ENCODE data around the gene THRB. TPM values are rescaled to one million over a fixed set of nuclear protein-coding genes. Genes with fewer than 3 reads are reported as not detected.
A peak's percentile ranks its signal among the peaks of the same experiment; 100 is the strongest.

THRB gene
- total RNA-seq, 6 donors from 2014 or later: 5.5 to 15.2 (median 12.0) TPM

DNA sequence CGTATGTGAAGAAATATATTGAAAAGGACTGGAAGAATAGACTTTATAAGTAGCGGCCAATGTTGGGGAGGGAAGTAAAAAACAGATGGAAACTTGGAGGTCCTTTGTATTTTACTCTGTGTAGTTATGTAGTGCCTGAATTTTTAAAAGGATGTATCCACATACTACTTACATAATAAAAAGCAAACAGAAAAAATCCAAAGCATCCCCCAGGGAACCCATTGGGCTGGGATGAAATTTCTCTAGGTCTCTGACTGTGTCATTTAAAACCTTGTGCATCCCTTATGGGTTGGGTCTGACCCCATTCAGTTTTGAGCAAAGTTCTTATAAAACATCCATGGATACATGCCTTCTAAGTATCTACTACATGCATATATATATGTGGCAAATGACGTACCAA is 408.4 kb downstream of the THRB start:
- WGBS, 2 donors: 68 to 71% methylated on average over 3 of the region's 3 CpGs
- no peaks in the 10 kb centered on the region for H3K27me3 ChIP-seq
- peak overlapping the region in 2 of 4 donors; percentile 33 to 67 for H3K27ac ChIP-seq
- peaks cover 0 to 11% (median 0%) of the 10 kb centered on the region in 4 donors for H3K4me1 ChIP-seq
- ATAC-seq (ENCODE audit: low FRiP score in 2 of 2) (no peak), DNase-seq (no peak)
- H3K36me3 ChIP-seq: no peaks in the 10 kb centered on the region
- TF ChIP-seq POLR2AphosphoS5 (IDR thresholded peaks at IDR 0.05): no peak
- TF ChIP-seq, protein P1, sequence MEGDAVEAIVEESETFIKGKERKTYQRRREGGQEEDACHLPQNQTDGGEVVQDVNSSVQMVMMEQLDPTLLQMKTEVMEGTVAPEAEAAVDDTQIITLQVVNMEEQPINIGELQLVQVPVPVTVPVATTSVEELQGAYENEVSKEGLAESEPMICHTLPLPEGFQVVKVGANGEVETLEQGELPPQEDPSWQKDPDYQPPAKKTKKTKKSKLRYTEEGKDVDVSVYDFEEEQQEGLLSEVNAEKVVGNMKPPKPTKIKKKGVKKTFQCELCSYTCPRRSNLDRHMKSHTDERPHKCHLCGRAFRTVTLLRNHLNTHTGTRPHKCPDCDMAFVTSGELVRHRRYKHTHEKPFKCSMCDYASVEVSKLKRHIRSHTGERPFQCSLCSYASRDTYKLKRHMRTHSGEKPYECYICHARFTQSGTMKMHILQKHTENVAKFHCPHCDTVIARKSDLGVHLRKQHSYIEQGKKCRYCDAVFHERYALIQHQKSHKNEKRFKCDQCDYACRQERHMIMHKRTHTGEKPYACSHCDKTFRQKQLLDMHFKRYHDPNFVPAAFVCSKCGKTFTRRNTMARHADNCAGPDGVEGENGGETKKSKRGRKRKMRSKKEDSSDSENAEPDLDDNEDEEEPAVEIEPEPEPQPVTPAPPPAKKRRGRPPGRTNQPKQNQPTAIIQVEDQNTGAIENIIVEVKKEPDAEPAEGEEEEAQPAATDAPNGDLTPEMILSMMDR (IDR thresholded peaks at IDR 0.05): no peak
- no peak for TF ChIP-seq POLR2A (IDR thresholded peaks at IDR 0.05)
- TF ChIP-seq EP300 (IDR thresholded peaks at IDR 0.05): no peak
- H3K9me3 ChIP-seq: no peaks in the 10 kb centered on the region
- H3K4me3 ChIP-seq: no peak overlapping the region

DNA sequence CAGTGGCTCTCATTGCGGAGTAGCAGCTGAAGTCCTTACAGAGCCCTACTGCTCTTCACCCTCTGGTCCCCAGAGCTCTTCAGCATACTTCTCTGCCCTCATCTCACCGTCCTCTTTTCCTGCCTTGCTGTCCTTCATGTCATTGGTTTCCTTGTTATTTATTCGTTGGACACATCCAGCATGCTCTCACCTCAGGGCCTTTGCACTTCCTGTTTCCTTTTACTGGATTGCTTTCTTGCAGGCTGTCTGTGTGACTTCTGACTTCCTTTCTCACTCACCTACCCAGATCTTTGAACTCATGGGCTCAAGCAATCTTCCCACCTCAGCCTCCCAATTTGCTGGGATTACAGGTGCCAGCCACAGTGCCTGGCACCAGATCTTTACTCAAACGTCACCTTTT is 422.5 kb downstream of the THRB start:
- H3K27ac ChIP-seq: no peak overlapping the region
- ATAC-seq (ENCODE audit: low FRiP score in 2 of 2) (no peak), DNase-seq (no peak)
- no peaks in the 10 kb centered on the region for H3K9me3 ChIP-seq
- peaks cover 0 to 8% (median 3%) of the 10 kb centered on the region in 4 donors for H3K4me1 ChIP-seq
- H3K4me3 ChIP-seq: no peak overlapping the region
- H3K27me3 ChIP-seq: no peaks in the 10 kb centered on the region
- H3K36me3 ChIP-seq: no peaks in the 10 kb centered on the region
- 74 to 75% methylated on average over 4 of the region's 4 CpGs for WGBS, 2 donors
- no peak for TF ChIP-seq POLR2A (IDR thresholded peaks at IDR 0.05)
- TF ChIP-seq, protein P1 (IDR thresholded peaks at IDR 0.05): no peak
- no peak for TF ChIP-seq EP300 (IDR thresholded peaks at IDR 0.05)
- TF ChIP-seq POLR2AphosphoS5 (IDR thresholded peaks at IDR 0.05): no peak

DNA sequence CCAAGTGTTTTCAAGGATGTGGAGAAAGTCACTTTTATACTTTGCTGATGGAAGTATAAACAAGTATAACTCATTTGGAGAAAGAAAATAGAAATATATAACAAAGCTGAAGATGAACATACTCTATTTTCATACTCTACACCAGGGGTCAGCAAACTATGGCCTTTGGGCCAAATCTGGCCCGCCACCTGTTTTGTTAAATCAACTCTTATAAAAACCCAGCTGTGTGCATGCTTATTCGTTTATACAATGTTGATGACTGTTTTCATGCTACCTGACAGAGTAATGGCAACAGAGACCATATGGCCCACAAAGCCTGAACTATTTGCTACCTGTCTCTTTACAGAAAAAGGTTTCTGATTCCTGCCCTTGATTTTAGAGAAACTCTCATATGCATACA is 425.6 kb downstream of the THRB start:
- Histone ChIP-seq H3K9me3 (no peaks in the 10 kb centered on the region), H3K27me3 (no peaks in the 10 kb centered on the region), H3K4me3 (no peak overlapping the region), H3K4me1 (peaks cover 0 to 8% (median 3%) of the 10 kb centered on the region in 4 donors), H3K36me3 (no peaks in the 10 kb centered on the region), H3K27ac (no peak overlapping the region)
- DNase-seq (no peak), ATAC-seq (ENCODE audit: low FRiP score in 2 of 2) (no peak)
- WGBS, 2 donors: 58 to 61% methylated on average over 2 of the region's 2 CpGs
- TF ChIP-seq, protein P1 (IDR thresholded peaks at IDR 0.05): peak in 3 of 6 experiments; percentile 26 to 40 (median 33)
- TF ChIP-seq EP300 (IDR thresholded peaks at IDR 0.05) (no peak), POLR2AphosphoS5 (IDR thresholded peaks at IDR 0.05) (no peak), POLR2A (IDR thresholded peaks at IDR 0.05) (no peak)

DNA sequence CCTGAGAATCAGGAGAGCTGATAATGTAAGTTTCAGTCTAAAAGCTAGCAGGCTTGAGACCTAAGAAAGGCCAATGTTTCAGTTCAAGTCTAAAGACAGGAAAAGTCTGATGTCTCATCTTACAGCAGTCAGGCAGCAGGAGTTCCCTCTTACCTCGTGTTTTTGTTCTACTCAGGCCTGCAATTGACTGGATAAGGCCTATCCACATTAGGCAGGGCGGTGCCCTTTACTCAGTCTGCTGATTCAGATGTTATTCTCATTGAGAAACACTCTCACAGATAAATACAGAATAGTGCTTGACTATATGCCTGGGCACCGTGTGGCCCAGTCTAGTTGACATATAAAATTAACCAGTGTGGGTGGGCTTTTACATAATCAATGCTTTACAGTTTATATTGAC is 427.2 kb downstream of the THRB start:
- Histone ChIP-seq H3K4me3 (no peak overlapping the region), H3K4me1 (peaks cover 0 to 8% (median 3%) of the 10 kb centered on the region in 4 donors), H3K36me3 (no peaks in the 10 kb centered on the region), H3K27ac (no peak overlapping the region), H3K9me3 (no peaks in the 10 kb centered on the region), H3K27me3 (no peaks in the 10 kb centered on the region)
- WGBS, 2 donors: 73 to 74% methylated on average over 3 of the region's 3 CpGs
- TF ChIP-seq POLR2A (IDR thresholded peaks at IDR 0.05): no peak
- DNase-seq: no peak
- ATAC-seq (ENCODE audit: low FRiP score in 2 of 2): no peak

Small RNA genes lying within 50 kb of the gene (small RNA-seq; reads per million reads assigned to genes)
- 0 to 0.25 (median 0.11) reads per million in 4 donors for gene MIR4792

Measured in upper lobe of left lung (tissue), 6 donors.